Limb (tissue), 2 donors: ENCODE results near the gene CRHR1.

Experiments
- DNase-seq, 2 donors: peaks; one replicate each; pipeline ENCODE4 v3.0.0-alpha.2; 2016; ENCODE audit errors: extremely low spot score in 2 of 2

Gene CRHR1

GRCh38 chr17:45821147-45821546 lies 37.0 kb downstream of the CRHR1 start:
- no peak for DNase-seq

- no peak for DNase-seq
These were observed 39.5 kb downstream of the CRHR1 start for GRCh38 chr17:45823598-45823997.

GRCh38 chr17:45824475-45824874 lies 40.4 kb downstream of the CRHR1 start:
- DNase-seq = no peak

- DNase-seq = no peak
These were observed 40.9 kb downstream of the CRHR1 start for GRCh38 chr17:45824901-45825492.

GRCh38 chr17:45825792-45826191 lies 41.7 kb downstream of the CRHR1 start:
- DNase-seq = no peak

DNA sequence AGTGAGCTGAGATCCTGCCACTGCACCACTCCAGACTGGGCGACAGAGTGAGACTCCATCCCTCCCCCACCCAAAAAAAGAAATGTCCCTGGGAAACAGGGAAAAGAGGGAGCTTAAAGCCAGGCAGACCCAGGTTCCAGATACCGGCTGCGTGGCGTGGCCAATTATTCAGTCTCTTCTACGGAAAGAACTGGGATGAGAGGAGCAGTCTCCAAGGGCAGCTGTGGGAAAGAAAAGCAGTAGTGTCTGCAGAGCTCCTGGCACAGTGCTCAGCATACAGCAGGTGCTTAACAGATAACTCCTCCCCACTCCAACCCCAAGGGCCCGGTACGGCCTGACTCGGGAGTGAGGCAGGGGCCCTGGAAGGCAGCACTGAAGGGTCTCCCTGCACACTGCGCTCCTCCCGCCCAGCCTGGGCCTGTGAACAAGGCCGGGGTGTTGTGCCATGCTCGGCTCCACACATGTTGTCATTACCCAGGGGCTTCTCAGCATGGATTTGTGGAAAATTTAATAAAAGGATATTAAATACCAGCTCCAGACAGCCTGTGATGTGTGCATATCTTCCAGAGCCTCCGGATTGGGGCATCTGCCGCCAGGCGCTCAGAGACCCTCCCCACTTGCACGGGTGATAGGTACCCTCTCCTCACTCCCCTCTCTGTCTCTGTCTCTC lies 42.9 kb downstream of the CRHR1 start:
- no peak for DNase-seq

DNA sequence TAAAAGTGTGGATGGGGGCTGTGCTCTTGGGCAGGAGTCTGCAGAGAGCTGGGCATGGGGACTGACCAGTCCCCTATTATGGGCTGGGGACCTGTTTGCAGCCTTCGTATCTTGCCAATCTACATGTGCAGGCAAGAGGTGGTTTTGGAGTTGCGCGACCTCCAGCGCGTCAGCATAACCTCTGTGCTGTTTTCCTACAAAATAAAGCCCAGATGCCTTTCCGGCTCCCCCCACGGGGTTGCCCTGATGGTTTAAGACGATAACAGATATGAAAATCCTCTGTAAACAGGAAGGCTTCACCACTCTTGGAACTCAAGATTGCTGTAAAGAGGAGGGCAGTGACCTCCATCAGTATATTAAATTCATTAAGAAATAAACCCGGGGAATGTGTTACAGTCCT lies 44.1 kb downstream of the CRHR1 start:
- no peak for DNase-seq

DNA sequence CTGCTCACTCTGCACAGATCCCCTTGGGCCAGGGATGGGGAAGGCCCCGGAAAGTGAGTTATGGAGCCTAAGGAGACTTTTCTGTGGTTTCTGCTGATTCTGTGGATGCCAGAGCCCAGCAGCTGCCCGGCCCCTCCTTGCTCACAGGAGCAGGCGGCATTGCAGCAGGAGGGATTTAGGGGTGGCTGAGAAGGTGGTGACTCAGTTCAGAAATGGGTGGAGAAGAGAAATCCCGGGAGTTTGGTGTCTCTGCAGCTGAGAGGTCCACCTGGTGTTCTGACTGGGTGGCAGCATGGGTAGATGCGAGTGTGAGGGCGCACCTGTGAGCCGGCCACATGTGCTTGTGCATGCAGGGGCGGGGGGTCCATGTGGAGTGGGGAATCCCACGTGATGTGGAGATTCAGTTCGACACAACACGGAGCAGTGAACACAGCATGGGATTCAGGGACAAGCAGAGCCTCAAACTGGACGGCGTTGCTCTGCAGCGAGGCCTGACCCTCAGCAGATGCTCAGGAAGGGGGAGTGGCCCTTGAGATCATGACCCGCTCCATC lies 44.5 kb downstream of the CRHR1 start:
- DNase-seq = no peak

DNA sequence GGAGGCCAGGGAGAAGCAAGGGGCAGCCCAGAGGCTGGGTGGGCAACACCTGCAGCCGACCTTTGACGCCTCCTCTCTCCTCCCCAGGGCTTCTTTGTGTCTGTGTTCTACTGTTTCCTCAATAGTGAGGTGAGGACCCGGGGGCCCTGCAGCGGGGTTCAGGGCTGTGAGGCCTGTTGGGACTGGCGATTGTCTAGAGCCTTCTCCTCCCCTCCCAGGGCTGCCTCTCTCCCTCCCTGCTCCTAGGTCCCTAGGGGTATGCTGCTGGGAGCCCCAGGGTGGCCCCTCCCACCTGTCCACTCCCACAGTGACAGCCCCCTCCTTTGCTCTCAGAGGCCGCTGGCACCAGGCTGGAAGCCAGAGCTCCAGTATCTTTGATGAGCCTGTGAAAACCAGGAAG lies 49.8 kb downstream of the CRHR1 start:
- DNase-seq = no peak

DNA sequence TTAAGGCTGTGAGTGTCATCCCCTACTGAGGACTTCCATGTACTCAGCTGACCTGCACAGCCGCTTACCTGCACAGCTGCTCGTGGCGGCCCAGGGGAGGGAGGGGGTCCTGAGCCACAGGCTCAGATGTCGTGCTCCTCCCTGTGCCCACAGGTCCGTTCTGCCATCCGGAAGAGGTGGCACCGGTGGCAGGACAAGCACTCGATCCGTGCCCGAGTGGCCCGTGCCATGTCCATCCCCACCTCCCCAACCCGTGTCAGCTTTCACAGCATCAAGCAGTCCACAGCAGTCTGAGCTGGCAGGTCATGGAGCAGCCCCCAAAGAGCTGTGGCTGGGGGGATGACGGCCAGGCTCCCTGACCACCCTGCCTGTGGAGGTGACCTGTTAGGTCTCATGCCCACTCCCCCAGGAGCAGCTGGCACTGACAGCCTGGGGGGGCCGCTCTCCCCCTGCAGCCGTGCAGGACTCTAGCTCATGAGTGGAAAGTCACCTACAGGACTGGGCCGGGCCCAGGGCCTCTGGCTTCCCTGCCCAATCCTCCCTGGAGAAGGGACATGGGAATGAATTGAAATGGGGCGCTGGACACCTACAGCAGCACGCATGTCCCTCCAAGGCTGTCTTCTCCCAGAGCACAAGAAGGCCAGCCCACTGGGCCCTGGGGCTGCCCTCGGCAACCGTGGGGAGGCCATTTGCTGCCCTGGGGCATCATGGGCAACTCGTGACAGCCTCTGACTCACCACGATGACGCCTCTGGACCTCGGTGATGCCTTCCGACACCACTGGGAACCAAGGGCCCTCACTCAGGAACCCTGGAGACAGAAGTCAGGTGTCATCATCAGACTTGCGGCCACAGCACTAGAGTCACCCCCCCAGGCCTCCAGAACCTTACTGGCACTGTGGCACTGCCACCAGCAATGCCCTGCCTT lies 50.6 kb downstream of the CRHR1 start:
- DNase-seq = no peak

- DNase-seq = no peak
These were observed 51.4 kb downstream of the CRHR1 start for GRCh38 chr17:45835481-45835880.

- no peak for DNase-seq
These were observed 52.2 kb downstream of the CRHR1 start for GRCh38 chr17:45836047-45837044.

GRCh38 chr17:45837187-45837586 lies 53.1 kb downstream of the CRHR1 start:
- no peak for DNase-seq

GRCh38 chr17:45837603-45838002 lies 53.5 kb downstream of the CRHR1 start:
- DNase-seq = no peak

DNA sequence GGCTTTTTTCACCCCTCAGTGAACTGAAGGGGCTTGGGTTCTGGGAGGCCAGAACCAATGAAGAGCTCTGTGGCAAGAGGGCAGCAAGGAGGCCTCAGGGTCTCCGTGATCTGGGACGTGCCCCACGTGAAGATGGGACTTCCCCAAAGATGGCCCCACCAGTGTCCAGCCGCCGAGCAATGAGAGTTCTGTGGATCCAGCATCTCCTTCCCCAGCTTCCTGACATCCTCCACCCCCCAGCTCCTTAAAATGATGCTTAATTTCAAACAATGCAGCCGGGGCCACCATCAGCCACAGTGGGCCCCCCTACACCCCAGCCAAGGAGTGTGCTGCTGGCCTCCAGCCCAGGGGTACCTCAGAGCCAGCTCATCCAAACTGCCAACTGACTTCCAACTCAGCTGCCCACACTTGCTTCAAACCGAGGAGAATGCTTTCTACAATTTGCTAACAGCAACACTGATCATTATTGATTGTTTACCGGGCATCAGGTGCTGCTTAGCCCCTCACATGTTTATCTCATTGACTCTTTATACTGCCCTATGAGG lies 54.7 kb downstream of the CRHR1 start:
- no peak for DNase-seq

DNA sequence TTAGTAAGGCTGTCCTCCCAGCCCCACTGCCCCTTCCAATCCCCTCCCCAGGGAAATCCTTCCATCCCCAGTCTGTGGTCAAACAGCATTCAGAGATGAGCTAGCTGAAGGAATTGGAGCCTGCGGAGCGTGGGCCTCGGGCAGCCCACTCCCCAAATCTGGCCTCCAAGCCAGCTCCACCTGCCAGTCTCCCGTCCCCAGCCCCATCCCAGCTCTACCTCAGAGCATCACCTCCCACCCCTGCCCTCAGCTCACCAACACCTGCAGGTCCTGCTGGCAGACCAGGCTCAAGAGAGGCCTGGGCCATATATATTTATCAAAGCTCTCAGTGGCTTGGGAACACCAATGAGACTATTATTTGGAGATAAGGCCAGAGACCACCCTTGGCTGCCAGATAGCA lies 55.3 kb downstream of the CRHR1 start:
- no peak for DNase-seq

GRCh38 chr17:45841186-45841585 lies 57.1 kb downstream of the CRHR1 start:
- DNase-seq = no peak

- peak in 1 of 2 donors; percentile 16 for DNase-seq
These were observed 57.9 kb downstream of the CRHR1 start for GRCh38 chr17:45841883-45842525.

GRCh38 chr17:45843722-45844121 lies 59.6 kb downstream of the CRHR1 start:
- no peak for DNase-seq
